T-helper 2 cell treated with Interferon-gamma antibody and Interleukin-4, amounts not matched to agents 100 ng/mL and 5 ng/mL, for 36 hours (primary cell): ENCODE data around the gene PAK5. TPM values are rescaled to one million over a fixed set of nuclear protein-coding genes. Genes with fewer than 3 reads are reported as not detected.

Experiments used
- intact Hi-C: fragments of 100-400 bp; cut with micrococcal nuclease; formaldehyde crosslinking; loops from one replicate; pipeline ENCODE4 v1.15.1; 2023
- total RNA-seq: library from RNA; stranded (reverse); gene quantifications from 2 replicates; pipeline ENCODE4 v1.2.3, GENCODE V29; 2022

The PAK5 gene
- total RNA-seq: not detected in 2 replicates

- intact Hi-C loops: no loop called here
Observed at GRCh38 chr20:9838378-9839295, at the start of gene PAK5. Gene PAK5, minus strand, starts transcription at chr20:9839076. Its CDS starts 194,748 bp downstream, at chr20:9644328.

- intact Hi-C loops: no loop called here
Observed at GRCh38 chr20:9887706-9888105, 48.8 kb upstream of the PAK5 start.

- intact Hi-C loops: no loop called here
Observed at GRCh38 chr20:9886227-9886626, 47.4 kb upstream of the PAK5 start.

GRCh38 chr20:9884666-9885065 is 45.8 kb upstream of the PAK5 start:
- intact Hi-C loops: no loop called here

- intact Hi-C loops: no loop called here
Observed at GRCh38 chr20:9884061-9884460, 45.2 kb upstream of the PAK5 start.

- intact Hi-C loops: no loop called here
Observed at GRCh38 chr20:9877932-9878495, 39.1 kb upstream of the PAK5 start.

GRCh38 chr20:9867196-9867980 is 28.5 kb upstream of the PAK5 start:
- intact Hi-C loops: no loop called here

- intact Hi-C loops: no loop called here
Observed at GRCh38 chr20:9852566-9852965, 13.7 kb upstream of the PAK5 start.

GRCh38 chr20:9839626-9840025 is 750 bp upstream of the PAK5 start:
- intact Hi-C loops: no loop called here

GRCh38 chr20:9838035-9838377 is 870 bp downstream of the PAK5 start:
- intact Hi-C loops: no loop called here

- intact Hi-C loops: no loop called here
Observed at GRCh38 chr20:9837634-9838033, 1.2 kb downstream of the PAK5 start.

- intact Hi-C loops: no loop called here
Observed at GRCh38 chr20:9835302-9835701, 3.6 kb downstream of the PAK5 start.

- intact Hi-C loops: no loop called here
Observed at GRCh38 chr20:9831032-9831431, 7.8 kb downstream of the PAK5 start.

GRCh38 chr20:9829835-9830234 is 9.0 kb downstream of the PAK5 start:
- intact Hi-C loops: no loop called here

GRCh38 chr20:9817654-9818053 is 21.2 kb downstream of the PAK5 start:
- intact Hi-C loops: no loop called here

GRCh38 chr20:9815632-9816031 is 23.2 kb downstream of the PAK5 start:
- intact Hi-C loops: no loop called here

- intact Hi-C loops: no loop called here
Observed at GRCh38 chr20:9810738-9811137, 28.1 kb downstream of the PAK5 start.

- intact Hi-C loops: no loop called here
Observed at GRCh38 chr20:9809271-9809670, 29.6 kb downstream of the PAK5 start.

GRCh38 chr20:9808166-9808565 is 30.7 kb downstream of the PAK5 start:
- intact Hi-C loops: no loop called here

GRCh38 chr20:9807136-9807535 is 31.7 kb downstream of the PAK5 start:
- intact Hi-C loops: no loop called here

- intact Hi-C loops: no loop called here
Observed at GRCh38 chr20:9800421-9800820, 38.5 kb downstream of the PAK5 start.

- intact Hi-C loops: no loop called here
Observed at GRCh38 chr20:9794831-9795230, 44.0 kb downstream of the PAK5 start.
